ENCODE measurements around the gene BIN2.

Gene BIN2

GRCh38 chr12:51238510-51239334 is 85.3 kb downstream of the BIN2 start, which contains the start of gene DAZAP2:
DAZAP2 (plus strand) TSS chr12:51238826; CDS start chr12:51238908, 82 bp downstream.
- in situ Hi-C loops (cut with MboI; ENCODE audit: low sequenced_read_pairs, unreplicated experiment), result no loop called here
- no peak for TF ChIP-seq CTCF (IDR thresholded peaks at IDR 0.05; ENCODE audit: borderline replicate concordance, control extremely low read depth, extremely low read depth, insufficient read depth, missing control alignments)
- DNase-seq (ENCODE audit: low spot score), result peak; percentile 98

GRCh38 chr12:51238037-51238509 is 85.9 kb downstream of the BIN2 start:
- DNase-seq (ENCODE audit: low spot score), result no peak
- in situ Hi-C loops (cut with MboI; ENCODE audit: low sequenced_read_pairs, unreplicated experiment), result no loop called here
- TF ChIP-seq CTCF (IDR thresholded peaks at IDR 0.05; ENCODE audit: borderline replicate concordance, control extremely low read depth, extremely low read depth, insufficient read depth, missing control alignments), result no peak

GRCh38 chr12:51234530-51234929 is 89.4 kb downstream of the BIN2 start:
- in situ Hi-C loops (cut with MboI; ENCODE audit: low sequenced_read_pairs, unreplicated experiment), result no loop called here
- TF ChIP-seq CTCF (IDR thresholded peaks at IDR 0.05; ENCODE audit: borderline replicate concordance, control extremely low read depth, extremely low read depth, insufficient read depth, missing control alignments), result no peak
- no peak for DNase-seq (ENCODE audit: low spot score)

- no peak for TF ChIP-seq CTCF (IDR thresholded peaks at IDR 0.05; ENCODE audit: borderline replicate concordance, control extremely low read depth, extremely low read depth, insufficient read depth, missing control alignments)
- no peak for DNase-seq (ENCODE audit: low spot score)
- in situ Hi-C loops (cut with MboI; ENCODE audit: low sequenced_read_pairs, unreplicated experiment), result no loop called here
Observed at GRCh38 chr12:51232642-51233041, 91.3 kb downstream of the BIN2 start.
